HFF-Myc (cell line): ENCODE data around the gene KCNQ1OT1.

ENCODE experiments used
- DNase-seq: peaks from one replicate; pipeline ENCODE4 v3.0.0-alpha.2; 2011; ENCODE audit warnings: low read depth; ENCODE audit errors: extremely low read depth
- H3K4me3 ChIP-seq: replicated peaks from 2 replicates; pipeline ENCODE4 v1.5.1; 2011; ENCODE audit warnings: low read depth, mild to moderate bottlenecking, control low read depth, low read length
- TF ChIP-seq, protein P1 (sequence below): IDR thresholded peaks from 2 replicates; pipeline ENCODE4 v1.5.1; 2012; ENCODE audit warnings: mild to moderate bottlenecking, low read depth, low read length, control low read depth; ENCODE audit errors: missing control alignments

Gene KCNQ1OT1

DNA sequence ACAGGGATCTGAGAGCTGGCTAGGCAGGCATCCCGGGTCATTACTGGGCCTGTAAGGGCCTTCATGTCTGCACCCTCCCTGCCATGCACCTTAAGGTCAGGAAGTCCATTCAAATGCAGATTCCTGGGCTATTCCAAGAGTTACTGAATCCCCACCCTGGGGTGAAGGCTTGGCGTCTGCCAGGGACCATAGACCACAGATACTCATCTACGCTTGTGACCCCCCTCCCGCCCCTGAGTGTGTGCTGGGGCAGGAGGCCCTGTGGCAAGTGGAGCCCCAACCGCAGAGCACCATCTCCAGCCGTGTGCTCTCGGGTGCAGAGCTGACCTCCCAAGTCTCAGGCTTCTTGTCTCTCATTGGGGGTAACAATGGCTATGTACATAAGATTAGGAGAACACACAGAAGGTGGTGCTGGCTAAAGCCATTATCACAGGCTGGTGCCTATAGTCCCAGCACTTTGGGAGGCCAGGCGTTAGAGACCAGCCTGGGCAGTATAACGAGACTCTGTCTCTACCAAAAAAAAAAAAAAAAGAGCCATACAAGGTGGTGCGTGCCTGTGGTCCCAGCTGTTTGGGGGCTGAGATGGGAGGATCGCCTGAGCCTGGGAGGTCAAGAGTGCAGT lies 19.1 kb upstream of the KCNQ1OT1 start:
- DNase-seq: no peak
- H3K4me3 ChIP-seq: no peak overlapping the region
- TF ChIP-seq, protein P1, sequence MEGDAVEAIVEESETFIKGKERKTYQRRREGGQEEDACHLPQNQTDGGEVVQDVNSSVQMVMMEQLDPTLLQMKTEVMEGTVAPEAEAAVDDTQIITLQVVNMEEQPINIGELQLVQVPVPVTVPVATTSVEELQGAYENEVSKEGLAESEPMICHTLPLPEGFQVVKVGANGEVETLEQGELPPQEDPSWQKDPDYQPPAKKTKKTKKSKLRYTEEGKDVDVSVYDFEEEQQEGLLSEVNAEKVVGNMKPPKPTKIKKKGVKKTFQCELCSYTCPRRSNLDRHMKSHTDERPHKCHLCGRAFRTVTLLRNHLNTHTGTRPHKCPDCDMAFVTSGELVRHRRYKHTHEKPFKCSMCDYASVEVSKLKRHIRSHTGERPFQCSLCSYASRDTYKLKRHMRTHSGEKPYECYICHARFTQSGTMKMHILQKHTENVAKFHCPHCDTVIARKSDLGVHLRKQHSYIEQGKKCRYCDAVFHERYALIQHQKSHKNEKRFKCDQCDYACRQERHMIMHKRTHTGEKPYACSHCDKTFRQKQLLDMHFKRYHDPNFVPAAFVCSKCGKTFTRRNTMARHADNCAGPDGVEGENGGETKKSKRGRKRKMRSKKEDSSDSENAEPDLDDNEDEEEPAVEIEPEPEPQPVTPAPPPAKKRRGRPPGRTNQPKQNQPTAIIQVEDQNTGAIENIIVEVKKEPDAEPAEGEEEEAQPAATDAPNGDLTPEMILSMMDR: no peak

DNA sequence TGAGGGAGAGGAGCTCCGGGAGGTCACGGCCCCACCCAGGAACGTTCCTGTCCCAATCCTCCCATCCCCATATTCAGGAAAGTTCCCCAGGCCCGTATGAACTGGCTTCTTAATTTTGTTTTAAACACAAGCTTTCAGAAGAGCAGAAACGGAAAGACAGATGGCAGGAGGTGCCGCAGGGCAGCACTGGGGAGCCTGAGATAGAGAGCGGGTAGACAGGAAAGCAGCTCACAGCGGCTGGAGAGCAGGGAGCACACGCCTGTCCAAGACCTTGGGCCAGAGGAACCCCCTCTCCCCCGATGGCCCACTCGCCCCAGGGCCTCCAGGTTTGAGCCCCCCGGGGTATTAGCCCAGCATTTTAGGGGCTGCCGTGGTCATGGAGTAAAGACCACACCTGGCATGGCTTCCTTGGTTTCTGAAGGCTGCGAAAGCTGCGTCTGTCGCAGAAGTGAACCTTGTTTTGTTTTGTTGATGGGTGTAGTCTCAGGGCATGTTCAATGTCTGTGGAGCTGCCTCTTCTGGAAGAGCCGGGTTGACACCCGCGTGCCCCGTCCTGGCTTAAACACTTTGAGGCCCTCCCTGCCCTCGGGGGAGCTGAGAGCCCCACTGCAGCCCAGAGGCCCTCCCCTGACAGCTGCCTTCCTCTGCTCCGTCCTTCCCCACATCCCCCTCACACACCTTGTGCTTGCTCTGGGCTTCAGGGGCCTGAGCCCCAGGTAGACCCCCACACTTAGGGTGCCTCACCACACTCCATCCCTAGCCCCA lies 17.9 kb upstream of the KCNQ1OT1 start:
- TF ChIP-seq, protein P1: no peak
- H3K4me3 ChIP-seq: no peak overlapping the region
- DNase-seq: no peak

DNA sequence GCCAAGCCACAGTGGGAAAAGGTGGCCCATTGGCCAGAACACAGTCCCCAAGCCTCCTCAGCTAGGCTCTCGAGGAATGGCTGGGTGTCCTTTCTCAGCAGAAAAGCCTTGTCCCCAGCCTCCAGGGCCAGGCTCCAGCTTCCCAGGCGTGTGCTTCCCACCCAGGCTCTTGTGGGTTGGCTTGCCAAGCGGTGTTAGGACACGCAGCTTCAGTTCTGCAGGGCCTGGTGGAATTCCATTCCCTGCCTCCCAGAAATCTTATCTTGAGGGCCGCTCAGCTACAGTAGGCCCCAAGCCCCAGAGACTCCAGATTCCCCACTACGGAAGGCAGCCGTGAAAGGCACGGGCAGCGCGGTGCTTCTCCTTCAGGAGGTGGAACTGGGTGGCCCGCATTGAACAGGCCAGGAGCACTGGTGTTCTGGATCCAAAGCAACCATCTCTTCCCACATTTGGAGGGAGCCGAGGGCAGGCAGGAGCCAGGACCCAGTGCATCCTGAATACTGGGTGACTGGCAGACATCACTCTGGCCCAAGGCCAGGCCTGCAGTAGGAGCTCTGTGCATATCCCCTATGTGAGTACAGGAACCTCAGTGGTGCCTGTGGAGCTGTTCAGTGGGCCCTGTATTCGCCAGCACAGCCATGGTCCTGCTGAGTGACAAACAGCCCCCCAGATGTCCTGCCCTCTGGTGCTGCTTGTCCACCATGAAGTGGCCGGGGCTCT lies 16.7 kb upstream of the KCNQ1OT1 start:
- TF ChIP-seq, protein P1: no peak
- no peak overlapping the region for H3K4me3 ChIP-seq
- DNase-seq: no peak

DNA sequence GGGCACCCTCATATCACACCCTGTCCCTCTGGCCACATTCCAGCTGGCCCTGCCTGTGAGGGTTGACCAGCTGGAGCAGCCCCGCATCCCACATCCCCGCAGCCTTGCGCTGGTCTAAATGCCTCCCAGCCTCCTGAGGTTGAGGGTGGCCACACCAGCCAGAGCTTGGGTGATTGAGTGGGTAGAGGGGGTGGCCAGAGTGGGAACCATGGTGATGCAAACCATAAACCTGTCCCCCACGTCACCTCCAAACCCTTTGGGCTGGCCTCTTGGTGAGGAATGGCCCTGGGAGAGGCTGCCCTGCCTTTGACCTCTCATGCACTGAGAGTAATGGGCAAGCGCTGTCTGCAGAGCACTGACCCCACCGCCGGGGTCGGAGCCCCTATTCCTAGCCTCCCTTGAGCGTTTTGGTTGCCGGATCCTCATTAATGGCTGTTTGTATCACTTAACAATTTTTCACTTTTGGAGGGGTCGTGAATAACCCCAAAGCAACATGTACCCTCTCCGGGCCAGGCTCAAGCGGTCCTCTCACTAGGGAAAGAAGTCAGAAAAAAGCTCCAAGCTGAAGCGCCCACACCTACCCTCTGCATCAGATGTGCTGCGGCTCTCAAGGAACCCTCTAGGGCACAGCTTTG lies 16.0 kb upstream of the KCNQ1OT1 start:
- no peak for DNase-seq
- TF ChIP-seq, protein P1: no peak
- no peak overlapping the region for H3K4me3 ChIP-seq

DNA sequence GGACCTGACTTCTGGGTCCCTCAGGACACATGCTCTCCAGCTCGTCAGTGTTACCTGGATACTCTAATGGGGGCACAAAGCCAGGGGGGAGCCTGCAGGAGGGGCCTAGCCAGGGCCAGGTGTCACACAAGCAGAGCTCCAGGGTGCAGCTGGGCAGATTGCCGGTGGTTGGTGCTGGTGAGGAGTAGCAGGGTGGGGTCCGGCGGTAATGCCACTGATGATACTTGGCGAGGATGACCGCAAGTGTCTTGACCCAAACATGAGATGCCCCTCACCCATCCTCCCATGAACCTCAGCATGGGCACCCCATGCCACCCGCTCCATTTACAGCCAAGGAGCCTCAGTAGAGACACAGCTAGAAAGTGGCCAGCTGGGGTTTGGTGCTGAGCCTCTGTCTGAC lies 15.1 kb upstream of the KCNQ1OT1 start:
- TF ChIP-seq, protein P1: no peak
- DNase-seq: no peak
- no peak overlapping the region for H3K4me3 ChIP-seq

DNA sequence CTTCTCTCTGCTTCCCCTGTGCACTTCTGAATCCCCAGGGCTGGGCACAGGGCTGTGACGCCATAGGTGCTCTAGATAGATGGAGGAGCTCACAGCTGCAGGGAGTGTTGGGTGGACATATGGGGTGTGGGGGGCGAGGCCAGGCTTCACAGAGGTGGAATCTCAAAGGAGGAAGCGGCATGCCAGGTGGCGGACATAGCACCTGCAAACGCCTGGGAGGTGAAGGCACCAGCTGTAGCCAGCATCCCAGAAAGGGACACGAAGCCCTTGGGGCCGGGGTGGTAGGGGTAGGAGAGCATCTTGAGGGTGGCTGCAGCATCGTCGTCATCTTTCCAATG lies 14.6 kb upstream of the KCNQ1OT1 start:
- no peak overlapping the region for H3K4me3 ChIP-seq
- DNase-seq: no peak
- TF ChIP-seq, protein P1: no peak
